Measurements from ENCODE around the gene RREB1. TPM values are rescaled to one million over a fixed set of nuclear protein-coding genes. Genes with fewer than 3 reads are reported as not detected.

The RREB1 gene
- total RNA-seq, 4 donors from 2014 or later: 40.8 to 68.6 (median 54.4) TPM

Other genes starting within 250 kb of the RREB1 start
- gene SSR1, start 205.2 kb downstream of the RREB1 start, total RNA-seq: 10 to 100 TPM; 31.4 to 42.9 (median 35.3) TPM

Measured in lower leg skin (tissue), 4 donors.